H1 (cell line): ENCODE results near the gene ZNF385D.

Experiments
- ATF3 ChIP-seq: IDR thresholded peaks from 2 replicates; pipeline ENCODE4 v1.6.1; 2011; ENCODE audit warnings: low read depth, mild to moderate bottlenecking, low read length; ENCODE audit not compliant: insufficient read depth
- CHD2 ChIP-seq: IDR thresholded peaks from 2 replicates; pipeline ENCODE4 v1.6.1; 2012; ENCODE audit warnings: low read length, improper control_type of control experiment
- EZH2 ChIP-seq: fragments of 200-600 bp; sonication (generic); IDR thresholded peaks from 2 replicates; pipeline ENCODE4 v1.7.1; 2012; ENCODE audit warnings: low read depth, mild to moderate bottlenecking, moderate library complexity, low read length, inconsistent platforms; ENCODE audit not compliant: severe bottlenecking
- KDM1A ChIP-seq: fragments of 200-600, 300-600 bp; sonication (generic); IDR thresholded peaks from 2 replicates; pipeline ENCODE4 v1.7.1; 2016; ENCODE audit warnings: mild to moderate bottlenecking, low read length, borderline replicate concordance
- POLR2A ChIP-seq, 2 experiments: IDR thresholded peaks; 1 replicate in 1 of 2; 2 replicates in 1 of 2; pipeline ENCODE4 v1.6.1; 2011; ENCODE audit warnings: low read depth in 2 of 2, low read length in 2 of 2, mild to moderate bottlenecking in 2 of 2; ENCODE audit errors: control extremely low read depth in 1 of 2
- POLR2AphosphoS5 ChIP-seq: IDR thresholded peaks from 2 replicates; pipeline ENCODE4 v1.6.1; 2011; ENCODE audit warnings: low read depth, low read length
- RAD21 ChIP-seq, 2 experiments: IDR thresholded peaks in 1 of 2; conservative IDR thresholded peaks in 1 of 2; 2 replicates each; pipeline ENCODE4 v1.6.1; 2011; ENCODE audit warnings: low read depth in 2 of 2, low read length in 2 of 2, improper control_type of control experiment in 1 of 2, inconsistent platforms in 1 of 2, mild to moderate bottlenecking in 1 of 2, moderate library complexity in 1 of 2
- SP2 ChIP-seq: IDR thresholded peaks from 2 replicates; pipeline ENCODE4 v1.6.1; 2012; ENCODE audit warnings: mild to moderate bottlenecking, low read length, inconsistent platforms
- TAF1 ChIP-seq: IDR thresholded peaks from 2 replicates; pipeline ENCODE4 v1.6.1; 2011; ENCODE audit warnings: mild to moderate bottlenecking, low read depth, low read length
- TF ChIP-seq, protein P1 (sequence below), 3 experiments: IDR thresholded peaks; 1 replicate in 2 of 3; 2 replicates in 1 of 3; pipeline versions ENCODE4 v1.5.1 to v1.6.1; 2011; ENCODE audit warnings: low read length in 3 of 3, mild to moderate bottlenecking in 3 of 3, inconsistent platforms in 2 of 3, low read depth in 1 of 3, moderate library complexity in 1 of 3; ENCODE audit not compliant: insufficient read depth in 1 of 3; ENCODE audit errors: control extremely low read depth in 1 of 3
- TF ChIP-seq, protein P2 (sequence below): IDR thresholded peaks from 2 replicates; pipeline ENCODE4 v1.6.1; 2012; ENCODE audit warnings: inconsistent platforms

DNA sequence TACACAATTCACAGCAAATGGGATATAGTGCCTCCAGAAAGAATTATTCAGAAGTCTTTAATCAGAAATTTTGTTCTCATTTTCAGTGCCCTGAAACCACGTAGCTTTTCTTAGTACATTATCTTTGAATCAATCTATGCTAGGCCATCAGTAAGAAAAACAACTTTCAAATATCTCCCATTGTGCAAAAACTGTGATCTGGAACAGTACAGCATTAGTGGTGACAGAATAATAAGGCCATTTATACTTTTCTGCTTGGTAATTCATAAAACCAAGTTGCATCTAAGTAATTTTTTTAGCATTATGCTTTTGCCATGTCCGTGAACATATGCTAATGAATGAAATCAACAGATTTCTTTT is 35.4 kb upstream of the ZNF385D start:
- TF ChIP-seq, protein P1, sequence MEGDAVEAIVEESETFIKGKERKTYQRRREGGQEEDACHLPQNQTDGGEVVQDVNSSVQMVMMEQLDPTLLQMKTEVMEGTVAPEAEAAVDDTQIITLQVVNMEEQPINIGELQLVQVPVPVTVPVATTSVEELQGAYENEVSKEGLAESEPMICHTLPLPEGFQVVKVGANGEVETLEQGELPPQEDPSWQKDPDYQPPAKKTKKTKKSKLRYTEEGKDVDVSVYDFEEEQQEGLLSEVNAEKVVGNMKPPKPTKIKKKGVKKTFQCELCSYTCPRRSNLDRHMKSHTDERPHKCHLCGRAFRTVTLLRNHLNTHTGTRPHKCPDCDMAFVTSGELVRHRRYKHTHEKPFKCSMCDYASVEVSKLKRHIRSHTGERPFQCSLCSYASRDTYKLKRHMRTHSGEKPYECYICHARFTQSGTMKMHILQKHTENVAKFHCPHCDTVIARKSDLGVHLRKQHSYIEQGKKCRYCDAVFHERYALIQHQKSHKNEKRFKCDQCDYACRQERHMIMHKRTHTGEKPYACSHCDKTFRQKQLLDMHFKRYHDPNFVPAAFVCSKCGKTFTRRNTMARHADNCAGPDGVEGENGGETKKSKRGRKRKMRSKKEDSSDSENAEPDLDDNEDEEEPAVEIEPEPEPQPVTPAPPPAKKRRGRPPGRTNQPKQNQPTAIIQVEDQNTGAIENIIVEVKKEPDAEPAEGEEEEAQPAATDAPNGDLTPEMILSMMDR (IDR thresholded peaks at IDR 0.05; ENCODE audit: control extremely low read depth in 1 of 3, insufficient read depth in 1 of 3, low read depth in 1 of 3, low read length in 3 of 3): no peak
- no peak for TF ChIP-seq POLR2A (IDR thresholded peaks at IDR 0.05; ENCODE audit: control extremely low read depth in 1 of 2, low read depth in 2 of 2, low read length in 2 of 2)
- no peak for TF ChIP-seq TAF1
- no peak for TF ChIP-seq POLR2AphosphoS5
- no peak for TF ChIP-seq EZH2
- no peak for TF ChIP-seq RAD21 (IDR thresholded peaks at IDR 0.05 in 1 of 2, conservative IDR thresholded peaks at IDR 0.05 in 1 of 2; ENCODE audit: low read depth in 2 of 2, low read length in 2 of 2)
- TF ChIP-seq SP2: no peak
- TF ChIP-seq, protein P2, sequence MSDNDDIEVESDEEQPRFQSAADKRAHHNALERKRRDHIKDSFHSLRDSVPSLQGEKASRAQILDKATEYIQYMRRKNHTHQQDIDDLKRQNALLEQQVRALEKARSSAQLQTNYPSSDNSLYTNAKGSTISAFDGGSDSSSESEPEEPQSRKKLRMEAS: no peak
- no peak for TF ChIP-seq KDM1A
- TF ChIP-seq CHD2: no peak
- TF ChIP-seq ATF3: no peak
